ENCODE measurements around the gene QRICH1. TPM values are rescaled to one million over a fixed set of nuclear protein-coding genes. Genes with fewer than 3 reads are reported as not detected.

QRICH1 gene
- total RNA-seq, 1 experiment from 2014 or later, result 57.3 TPM

DNA sequence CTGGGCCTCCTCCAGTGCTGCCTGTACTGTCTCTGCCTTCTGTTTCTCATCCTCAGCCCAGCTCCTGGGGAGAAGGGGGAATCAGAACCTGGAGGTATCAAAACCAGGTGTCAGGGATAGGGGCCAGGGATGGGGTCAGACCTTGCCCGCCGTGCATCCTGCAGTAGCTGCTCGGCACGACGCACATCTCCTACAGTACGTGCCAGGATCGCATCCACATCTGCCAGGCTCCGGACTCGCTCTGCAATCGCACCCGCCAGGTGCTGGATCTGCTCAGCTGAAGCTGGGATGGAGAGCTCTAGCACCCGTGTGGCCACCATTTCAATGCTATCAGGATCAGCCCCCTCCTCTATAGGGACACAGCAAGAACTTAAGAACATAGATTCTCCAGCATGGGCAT lies 28.2 kb upstream of the QRICH1 start:
- no peak overlapping the region for H3K27ac ChIP-seq (ENCODE audit: low read depth, low read length, poor library complexity, severe bottlenecking)
- no TSS peak for BruUV-seq (replicated peaks)
- peaks cover 9% of the 10 kb centered on the region for H3K36me3 ChIP-seq (ENCODE audit: insufficient read depth, low read length, poor library complexity, severe bottlenecking)
- no peaks in the 10 kb centered on the region for H3K4me1 ChIP-seq (ENCODE audit: insufficient read depth, low read length, poor library complexity, severe bottlenecking)
- no peaks in the 10 kb centered on the region for H3K27me3 ChIP-seq (replicated peaks; ENCODE audit: insufficient read depth, low read depth, low read length, poor library complexity)
- no peak for DNase-seq (ENCODE audit: low spot score)
- intact Hi-C loops (cut with micrococcal nuclease; ENCODE audit: unreplicated experiment), result no loop called here
- no peaks in the 10 kb centered on the region for H3K9me3 ChIP-seq (ENCODE audit: low read depth, low read length, poor library complexity, severe bottlenecking)
- no peak overlapping the region for H3K4me3 ChIP-seq (ENCODE audit: low read depth, low read length, poor library complexity, severe bottlenecking)
- CTCF ChIA-PET, result no interaction called here
- TF ChIP-seq CTCF (conservative IDR thresholded peaks at IDR 0.05; ENCODE audit: low read depth, low read length), result no peak
- TF ChIP-seq EZH2 (IDR thresholded peaks at IDR 0.05; ENCODE audit: borderline replicate concordance, low read depth, low read length, poor library complexity, severe bottlenecking), result no peak
- POLR2A ChIA-PET (ENCODE audit: low non-redundant PET), result no interaction called here

DNA sequence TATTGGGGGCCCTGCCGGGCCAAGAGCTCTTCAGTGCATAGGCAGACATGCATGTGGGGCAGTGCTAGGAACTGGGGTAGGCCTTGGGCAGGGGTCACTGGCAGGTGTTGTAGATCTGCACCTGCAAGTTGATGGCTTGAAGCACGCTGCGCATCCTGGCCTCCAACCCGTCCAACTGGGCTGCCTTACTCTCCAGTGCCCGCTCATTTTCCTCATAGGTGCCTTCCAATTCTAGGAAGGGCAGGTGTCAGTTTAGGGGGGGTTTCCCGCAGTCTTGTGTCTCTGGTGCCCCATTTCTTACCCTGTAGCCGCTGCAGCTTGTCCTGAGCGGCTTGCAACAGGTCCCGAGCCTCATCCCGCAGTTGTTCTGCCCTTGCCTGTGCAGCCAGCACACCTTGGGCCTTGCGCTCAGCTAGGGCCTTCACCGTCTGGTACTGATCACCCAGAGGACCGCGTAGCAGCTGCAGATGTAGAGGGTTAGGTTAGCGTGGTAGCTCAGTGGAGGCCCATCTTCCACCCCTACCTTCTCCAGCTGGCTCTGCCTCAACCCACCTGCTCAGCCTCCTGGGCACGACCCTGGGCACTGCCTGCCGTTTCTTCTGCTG lies 27.4 kb upstream of the QRICH1 start:
- Histone ChIP-seq H3K27ac (ENCODE audit: low read depth, low read length, poor library complexity, severe bottlenecking) (peak overlapping the region; percentile 87), H3K36me3 (ENCODE audit: insufficient read depth, low read length, poor library complexity, severe bottlenecking) (peaks cover 16% of the 10 kb centered on the region), H3K27me3 (replicated peaks; ENCODE audit: insufficient read depth, low read depth, low read length, poor library complexity) (no peaks in the 10 kb centered on the region), H3K4me1 (ENCODE audit: insufficient read depth, low read length, poor library complexity, severe bottlenecking) (no peaks in the 10 kb centered on the region), H3K9me3 (ENCODE audit: low read depth, low read length, poor library complexity, severe bottlenecking) (no peaks in the 10 kb centered on the region), H3K4me3 (ENCODE audit: low read depth, low read length, poor library complexity, severe bottlenecking) (peak overlapping the region; percentile 84)
- TF ChIP-seq CTCF (conservative IDR thresholded peaks at IDR 0.05; ENCODE audit: low read depth, low read length) (no peak), EZH2 (IDR thresholded peaks at IDR 0.05; ENCODE audit: borderline replicate concordance, low read depth, low read length, poor library complexity, severe bottlenecking) (no peak)
- DNase-seq (ENCODE audit: low spot score), result no peak
- ChIA-PET POLR2A (ENCODE audit: low non-redundant PET) (interaction anchor here (0.6 kb wide), 1 partner anchor 12 kb away, joined by 3 read pairs; the partner anchor contains the start of gene LAMB2), CTCF (interaction anchor here (0.9 kb wide), 1 partner anchor 27 kb away, joined by 4 read pairs; no protein-coding TSS in a partner anchor)
- intact Hi-C loops (cut with micrococcal nuclease; ENCODE audit: unreplicated experiment), result no loop called here
- BruUV-seq (replicated peaks), result no TSS peak

- POLR2A ChIA-PET (ENCODE audit: low non-redundant PET), result interaction anchor here (0.6 kb wide), 1 partner anchor 12 kb away, joined by 3 read pairs; the partner anchor contains the start of gene LAMB2
- BruUV-seq (replicated peaks), result no TSS peak
- Histone ChIP-seq H3K4me3 (ENCODE audit: low read depth, low read length, poor library complexity, severe bottlenecking) (peak within 1 kb of the TSS; percentile 84), H3K4me1 (ENCODE audit: insufficient read depth, low read length, poor library complexity, severe bottlenecking) (no peaks in the 10 kb centered on the region), H3K36me3 (ENCODE audit: insufficient read depth, low read length, poor library complexity, severe bottlenecking) (peaks cover 19% of the 10 kb centered on the region), H3K27me3 (replicated peaks; ENCODE audit: insufficient read depth, low read depth, low read length, poor library complexity) (no peaks in the 10 kb centered on the region), H3K27ac (ENCODE audit: low read depth, low read length, poor library complexity, severe bottlenecking) (peak within 1 kb of the TSS; percentile 87), H3K9me3 (ENCODE audit: low read depth, low read length, poor library complexity, severe bottlenecking) (no peaks in the 10 kb centered on the region)
- TF ChIP-seq CTCF (conservative IDR thresholded peaks at IDR 0.05; ENCODE audit: low read depth, low read length), result no peak
- TF ChIP-seq EZH2 (IDR thresholded peaks at IDR 0.05; ENCODE audit: borderline replicate concordance, low read depth, low read length, poor library complexity, severe bottlenecking), result no peak
- intact Hi-C loops (cut with micrococcal nuclease; ENCODE audit: unreplicated experiment), result no loop called here
- peak; percentile 88 for DNase-seq (ENCODE audit: low spot score)
- CTCF ChIA-PET, result interaction anchor here (0.9 kb wide), 1 partner anchor 26 kb away, joined by 4 read pairs; no protein-coding TSS in a partner anchor
Observed at GRCh38 chr3:49120438-49121131, 26.7 kb upstream of the QRICH1 start, which contains the start of gene USP19. USP19 (minus strand) TSS chr3:49120823; CDS start chr3:49119145, 1,678 bp downstream.
